Pulmonary artery endothelial cell (primary cell): ENCODE results near the gene SYCP1. TPM values are rescaled to one million over a fixed set of nuclear protein-coding genes. Genes with fewer than 3 reads are reported as not detected.
"Not testable (repeated sequence)": the region's sequence is repeated elsewhere in the genome, so short reads cannot be mapped to it uniquely, and the experiment has no call there.

ENCODE experiments used
- DNase-seq: peaks from one replicate; pipeline ENCODE4 v3.0.0-alpha.2; 2011; ENCODE audit warnings: low read depth, low spot score
- total RNA-seq: library from RNA; depleted of rRNA; stranded (reverse); fragments of >200 nt; gene quantifications from 2 replicates; pipeline ENCODE4 v1.2.3, GENCODE V29; 2014

Gene SYCP1
- total RNA-seq, 1 donor from 2014 or later: not detected

GRCh38 chr1:114979278-114979891, 124.7 kb downstream of the SYCP1 start:
- DNase-seq: peak; percentile 13

GRCh38 chr1:114982251-114982650, 127.6 kb downstream of the SYCP1 start:
- DNase-seq: no peak

GRCh38 chr1:114986286-114986685, 131.6 kb downstream of the SYCP1 start:
- DNase-seq: no peak

- DNase-seq: no peak
Measured at GRCh38 chr1:114988095-114988494, 133.4 kb downstream of the SYCP1 start.

- no peak for DNase-seq
Measured at GRCh38 chr1:114997510-114998289, 143.0 kb downstream of the SYCP1 start.

GRCh38 chr1:115006191-115006590, 151.5 kb downstream of the SYCP1 start:
- no peak for DNase-seq

GRCh38 chr1:115012006-115012405, 157.3 kb downstream of the SYCP1 start:
- DNase-seq: no peak

GRCh38 chr1:115012434-115012833, 157.8 kb downstream of the SYCP1 start:
- no peak for DNase-seq

GRCh38 chr1:115013792-115014191, 159.1 kb downstream of the SYCP1 start:
- DNase-seq: no peak

- DNase-seq: not testable (repeated sequence)
Measured at GRCh38 chr1:115019549-115019948, 164.9 kb downstream of the SYCP1 start.

GRCh38 chr1:115021145-115021544, 166.5 kb downstream of the SYCP1 start:
- no peak for DNase-seq

GRCh38 chr1:115023593-115023992, 168.9 kb downstream of the SYCP1 start:
- no peak for DNase-seq

GRCh38 chr1:115029526-115029925, 174.9 kb downstream of the SYCP1 start, which contains the start of gene TSHB:
Gene TSHB (plus strand): TSS chr1:115029826. CDS start chr1:115033363, 3,537 bp downstream.
- no peak for DNase-seq

GRCh38 chr1:115031595-115031994, 176.9 kb downstream of the SYCP1 start:
- DNase-seq: no peak

GRCh38 chr1:115035652-115036051, 181.0 kb downstream of the SYCP1 start:
- no peak for DNase-seq

- DNase-seq: no peak
Measured at GRCh38 chr1:115036814-115037507, 182.3 kb downstream of the SYCP1 start.

- no peak for DNase-seq
Measured at GRCh38 chr1:115040501-115040900, 185.8 kb downstream of the SYCP1 start.

GRCh38 chr1:115041654-115042053, 187.0 kb downstream of the SYCP1 start:
- no peak for DNase-seq
